Purkinje cell (primary cell): ENCODE data around the gene NDUFB11. TPM values are rescaled to one million over a fixed set of nuclear protein-coding genes. Genes with fewer than 3 reads are reported as not detected.

Source experiments
- polyA plus RNA-seq: library from polyadenylated mRNA; unstranded; fragments of >200 nt; fragmentation: Nextera tagmentation; gene quantifications from 2 replicates; pipeline ENCODE4 v1.2.1, GENCODE V29; 2014

Gene NDUFB11
- polyA plus RNA-seq, result 115 and 168 TPM in 2 replicates

GRCh38 chrX:47144626-47145394, at the start of gene NDUFB11, which contains the start of gene RBM10:
Gene NDUFB11, minus strand, starts transcription at chrX:47144702. Its CDS starts 23 bp downstream, at chrX:47144679.
Gene RBM10, plus strand, starts transcription at chrX:47145221. Its CDS starts 2,261 bp downstream, at chrX:47147482.

GRCh38 chrX:47193475-47194193, 49.1 kb upstream of the NDUFB11 start, which contains the start of gene UBA1:
Gene UBA1, plus strand, starts transcription at chrX:47193829. Its CDS starts 4,974 bp downstream, at chrX:47198803.

Other genes with a start within 250 kb of the NDUFB11 start
- 0.46 and 1.4 TPM in 2 replicates for gene JADE3, start 232.3 kb downstream of the NDUFB11 start, polyA plus RNA-seq
- gene RGN, start 66.3 kb downstream of the NDUFB11 start, polyA plus RNA-seq, result 9.6 and 21.0 TPM in 2 replicates
- gene RBM10, start 519 bp upstream of the NDUFB11 start, polyA plus RNA-seq, result 3.1 and 3.5 TPM in 2 replicates
- gene UBA1, start 49.1 kb upstream of the NDUFB11 start, polyA plus RNA-seq, result 66.3 and 88.7 TPM in 2 replicates
- gene CDK16, start 74.0 kb upstream of the NDUFB11 start, polyA plus RNA-seq, result 20.9 and 51.1 TPM in 2 replicates
- gene USP11, start 88.3 kb upstream of the NDUFB11 start, polyA plus RNA-seq, result 57.6 and 71.1 TPM in 2 replicates
- gene ZNF157, start 225.9 kb upstream of the NDUFB11 start, polyA plus RNA-seq, result 0.17 TPM in 1 of 2 replicates, not detected in the other